Lung (tissue), 12 donors: ENCODE results near the gene CDYL. TPM values are rescaled to one million over a fixed set of nuclear protein-coding genes. Genes with fewer than 3 reads are reported as not detected.

Experiments
- ATAC-seq: fragments of 200-7000 bp; cut with Tn5 transposase; one replicate; pipeline ENCODE4 v1.9.1; 2020; ENCODE audit warnings: moderate number of reproducible peaks; ENCODE audit not compliant: insufficient read depth, low FRiP score
- DNase-seq, 3 donors: peaks; one replicate each; pipeline ENCODE4 v3.0.0-alpha.2; 2013 to 2017
- H3K27ac ChIP-seq, 2 donors: one replicate each; pipeline ENCODE4 v1.5.1; 2013; ENCODE audit warnings: mild to moderate bottlenecking in 2 of 2, moderate library complexity in 2 of 2, control low read depth in 1 of 2, inconsistent platforms in 1 of 2, low read depth in 1 of 2, low read length in 1 of 2
- H3K27me3 ChIP-seq, 3 donors: one replicate each; pipeline ENCODE4 v1.5.1; 2013; ENCODE audit warnings: low read length in 2 of 3; ENCODE audit not compliant: control insufficient read depth in 3 of 3, insufficient read depth in 3 of 3
- H3K36me3 ChIP-seq, 4 donors: one replicate each; pipeline ENCODE4 v1.5.1; 2013; ENCODE audit warnings: low read length in 4 of 4, mild to moderate bottlenecking in 1 of 4, moderate library complexity in 1 of 4; ENCODE audit not compliant: control insufficient read depth in 4 of 4, insufficient read depth in 4 of 4
- H3K4me1 ChIP-seq, 5 donors: one replicate each; pipeline ENCODE4 v1.5.1; 2013; ENCODE audit warnings: low read length in 5 of 5, mild to moderate bottlenecking in 2 of 5, moderate library complexity in 1 of 5; ENCODE audit not compliant: control insufficient read depth in 5 of 5, insufficient read depth in 5 of 5
- H3K4me3 ChIP-seq: one replicate; pipeline ENCODE4 v1.5.1; 2013; ENCODE audit warnings: mild to moderate bottlenecking, control low read depth, moderate library complexity
- H3K9ac ChIP-seq, 2 donors: one replicate each; pipeline ENCODE4 v1.5.1; 2013; ENCODE audit warnings: low read length in 2 of 2, control low read depth in 1 of 2; ENCODE audit not compliant: insufficient read depth in 1 of 2
- H3K9me3 ChIP-seq, 4 donors: one replicate each; pipeline ENCODE4 v1.5.1; 2013; ENCODE audit warnings: low read length in 3 of 4, mild to moderate bottlenecking in 1 of 4, moderate library complexity in 1 of 4; ENCODE audit not compliant: control insufficient read depth in 4 of 4, insufficient read depth in 3 of 4
- whole genome bisulfite sequencing, 2 donors: extraction: QIAGEN DNeasy Blood & Tissue Kit; methylation state at CpG; one replicate each; pipeline ENCODE4 v1.1.7; 2013; 5-methylcytosine and 5-hydroxymethylcytosine counted together
- polyA plus RNA-seq, 2 donors: library from polyadenylated mRNA; stranded (reverse); fragments of 200-250 nt; gene quantifications; one replicate each; pipeline ENCODE4 v1.2.1, GENCODE V29; 2013
- total RNA-seq, 2 donors: library from RNA; depleted of rRNA in 1 of 2; stranded (reverse); fragments of >200 nt in 1 of 2; gene quantifications; one replicate each; pipeline ENCODE4 v1.2.1, GENCODE V29; 2014 to 2021
- TF ChIP-seq, protein P1 (sequence below): IDR thresholded peaks from 2 replicates; pipeline ENCODE4 v1.5.1; 2012; ENCODE audit warnings: mild to moderate bottlenecking; ENCODE audit errors: control extremely low read depth, extremely low read depth
- donor health status: control.
- donor health status: control.
- donor health status: Bipolar disorder and iron deficiency.
- donor health status: healthy.
- donor health status: DM: yes; HTN: yes; CAD: no.

Gene CDYL
- total and polyA plus RNA-seq, 4 donors = 5.8 to 51.6 (median 20.9) TPM

DNA sequence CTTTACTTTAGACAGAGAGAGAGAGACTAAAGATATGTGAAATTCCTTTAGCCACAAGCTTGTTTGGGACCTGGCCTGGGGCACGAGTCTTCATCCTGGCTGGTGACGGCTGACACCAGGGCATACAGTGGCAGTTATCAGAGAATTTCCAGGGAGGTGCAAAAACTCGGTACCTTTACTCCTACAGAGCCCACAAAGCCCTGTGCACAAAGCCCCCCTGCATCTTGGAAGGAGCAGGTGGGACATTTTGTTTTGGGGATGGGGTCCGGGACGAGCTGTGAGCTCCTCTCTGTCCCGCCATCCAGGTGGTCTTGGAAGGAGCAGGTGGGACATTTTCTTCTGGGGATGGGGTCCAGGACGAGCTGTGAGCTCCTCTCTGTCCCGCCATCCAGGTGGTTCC is 198.8 kb downstream of the CDYL start:
- H3K27me3 ChIP-seq = no peaks in the 10 kb centered on the region
- H3K36me3 ChIP-seq = no peaks in the 10 kb centered on the region
- TF ChIP-seq, protein P1, sequence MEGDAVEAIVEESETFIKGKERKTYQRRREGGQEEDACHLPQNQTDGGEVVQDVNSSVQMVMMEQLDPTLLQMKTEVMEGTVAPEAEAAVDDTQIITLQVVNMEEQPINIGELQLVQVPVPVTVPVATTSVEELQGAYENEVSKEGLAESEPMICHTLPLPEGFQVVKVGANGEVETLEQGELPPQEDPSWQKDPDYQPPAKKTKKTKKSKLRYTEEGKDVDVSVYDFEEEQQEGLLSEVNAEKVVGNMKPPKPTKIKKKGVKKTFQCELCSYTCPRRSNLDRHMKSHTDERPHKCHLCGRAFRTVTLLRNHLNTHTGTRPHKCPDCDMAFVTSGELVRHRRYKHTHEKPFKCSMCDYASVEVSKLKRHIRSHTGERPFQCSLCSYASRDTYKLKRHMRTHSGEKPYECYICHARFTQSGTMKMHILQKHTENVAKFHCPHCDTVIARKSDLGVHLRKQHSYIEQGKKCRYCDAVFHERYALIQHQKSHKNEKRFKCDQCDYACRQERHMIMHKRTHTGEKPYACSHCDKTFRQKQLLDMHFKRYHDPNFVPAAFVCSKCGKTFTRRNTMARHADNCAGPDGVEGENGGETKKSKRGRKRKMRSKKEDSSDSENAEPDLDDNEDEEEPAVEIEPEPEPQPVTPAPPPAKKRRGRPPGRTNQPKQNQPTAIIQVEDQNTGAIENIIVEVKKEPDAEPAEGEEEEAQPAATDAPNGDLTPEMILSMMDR = no peak
- H3K9me3 ChIP-seq = peaks cover 0 to 8% (median 6%) of the 10 kb centered on the region in 4 donors
- ATAC-seq (no peak), DNase-seq (no peak)
- peaks cover 0 to 20% (median 0%) of the 10 kb centered on the region in 5 donors for H3K4me1 ChIP-seq
- no peak overlapping the region for H3K9ac ChIP-seq
- H3K4me3 ChIP-seq = no peak overlapping the region
- WGBS, 2 donors = 87 to 88% methylated on average over 8 of the region's 8 CpGs
- H3K27ac ChIP-seq = no peak overlapping the region

DNA sequence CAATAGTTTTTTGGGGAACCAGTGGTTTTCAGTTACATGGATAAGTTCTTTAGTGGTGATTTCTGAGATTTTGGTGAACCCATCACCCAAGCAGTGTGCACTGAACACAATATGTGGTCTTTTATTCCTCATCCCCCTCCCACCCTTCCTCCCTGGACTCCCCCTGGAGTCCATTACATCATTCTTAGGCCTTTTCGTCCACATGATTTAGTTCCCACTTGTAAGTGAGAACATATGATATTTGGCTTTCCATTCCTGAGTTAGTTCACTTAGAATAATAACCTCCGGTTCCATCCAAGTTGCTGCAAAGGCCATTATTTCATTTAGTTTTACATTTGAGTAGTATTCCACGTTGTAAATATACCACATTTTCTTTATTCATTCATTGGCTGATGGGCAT is 199.3 kb downstream of the CDYL start:
- peaks cover 0 to 9% (median 7%) of the 10 kb centered on the region in 4 donors for H3K9me3 ChIP-seq
- no peaks in the 10 kb centered on the region for H3K27me3 ChIP-seq
- TF ChIP-seq, protein P1 = no peak
- WGBS, 2 donors = 75 to 87% methylated on average over 3 of the region's 3 CpGs
- H3K36me3 ChIP-seq = no peaks in the 10 kb centered on the region
- DNase-seq = no peak
- ATAC-seq = no peak
- H3K27ac ChIP-seq = no peak overlapping the region
- H3K9ac ChIP-seq = no peak overlapping the region
- H3K4me3 ChIP-seq = no peak overlapping the region
- H3K4me1 ChIP-seq = peaks cover 0 to 18% (median 0%) of the 10 kb centered on the region in 5 donors

GRCh38 chr6:4977468-4977867 is 201.3 kb downstream of the CDYL start:
- Histone ChIP-seq H3K27me3 (no peaks in the 10 kb centered on the region), H3K36me3 (no peaks in the 10 kb centered on the region), H3K9ac (no peak overlapping the region), H3K27ac (no peak overlapping the region), H3K9me3 (peaks cover 0 to 9% (median 7%) of the 10 kb centered on the region in 4 donors), H3K4me1 (peaks cover 0 to 13% (median 0%) of the 10 kb centered on the region in 5 donors), H3K4me3 (no peak overlapping the region)
- DNase-seq (no peak), ATAC-seq (no peak)
- TF ChIP-seq, protein P1 = no peak
- 61 to 67% methylated on average over 5 of the region's 5 CpGs for WGBS, 2 donors

DNA sequence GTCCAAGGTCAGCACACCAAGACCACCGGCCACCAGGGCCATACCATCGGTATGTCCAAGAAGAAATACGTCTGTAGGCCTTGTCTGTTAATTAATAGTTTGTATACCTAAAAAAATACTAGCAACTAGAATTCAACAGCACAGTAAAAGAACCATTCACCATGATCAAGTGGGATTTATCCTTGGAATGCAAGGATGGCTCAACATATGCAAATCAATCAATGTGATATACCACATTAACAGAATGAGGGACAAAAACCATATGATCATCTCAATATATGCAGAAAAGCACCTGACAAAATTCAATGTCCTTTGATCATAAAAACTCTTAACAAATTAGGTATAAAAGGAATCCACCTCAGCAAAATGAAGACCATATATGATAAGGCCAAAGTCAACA is 203.2 kb downstream of the CDYL start:
- Histone ChIP-seq H3K27ac (no peak overlapping the region), H3K9me3 (peaks cover 0 to 9% (median 7%) of the 10 kb centered on the region in 4 donors)
- 79 to 80% methylated on average over 3 of the region's 3 CpGs for WGBS, 2 donors

More for the DNA sequence above, 203.2 kb downstream of the CDYL start:
- no peaks in the 10 kb centered on the region for H3K36me3 ChIP-seq
- H3K4me3 ChIP-seq = no peak overlapping the region
- no peaks in the 10 kb centered on the region for H3K27me3 ChIP-seq
- TF ChIP-seq, protein P1 = no peak
- DNase-seq = no peak
- no peak overlapping the region for H3K9ac ChIP-seq
- peaks cover 0 to 3% (median 0%) of the 10 kb centered on the region in 5 donors for H3K4me1 ChIP-seq
- ATAC-seq = no peak
